DOHH2 (cell line): ENCODE measurements around the gene RNF148.

Experiments
- H3F3A ChIP-seq: fragments of 200-600 bp; sonication (generic), shearing (Covaris generic); 2 replicates; pipeline ENCODE4 v1.6.0; 2016; ENCODE audit warnings: antibody characterized with exemption, mild to moderate bottlenecking; ENCODE audit not compliant: control insufficient read depth, insufficient read depth
- H3K27ac ChIP-seq: fragments of 200-600 bp; sonication (generic); 2 replicates; pipeline ENCODE4 v1.5.1; 2014; ENCODE audit warnings: low read depth, mild to moderate bottlenecking, low read length, moderate library complexity
- H3K27me3 ChIP-seq: fragments of 200-600 bp; sonication (generic); 2 replicates; pipeline ENCODE4 v1.6.1; 2014; ENCODE audit warnings: mild to moderate bottlenecking, low read length, mixed read lengths; ENCODE audit not compliant: control insufficient read depth
- H3K36me3 ChIP-seq: fragments of 200-600 bp; sonication (generic); 2 replicates; pipeline ENCODE4 v1.6.1; 2014; ENCODE audit warnings: mild to moderate bottlenecking, low read length, moderate library complexity, mixed read lengths; ENCODE audit not compliant: control insufficient read depth
- H3K4me1 ChIP-seq: fragments of 200-600 bp; sonication (generic); 2 replicates; pipeline ENCODE4 v1.6.1; 2014; ENCODE audit warnings: mild to moderate bottlenecking, low read length, mixed read lengths; ENCODE audit not compliant: control insufficient read depth
- H3K4me2 ChIP-seq: fragments of 200-600 bp; sonication (generic); 2 replicates; pipeline ENCODE4 v1.6.0; 2014; ENCODE audit warnings: mild to moderate bottlenecking, low read length, moderate library complexity
- H3K4me3 ChIP-seq: fragments of 200-600 bp; sonication (generic); 2 replicates; pipeline ENCODE4 v1.5.1; 2014; ENCODE audit warnings: mild to moderate bottlenecking, low read length, mixed read lengths
- H3K79me2 ChIP-seq: fragments of 200-600 bp; sonication (generic); 2 replicates; pipeline ENCODE4 v1.6.1; 2014; ENCODE audit warnings: mild to moderate bottlenecking, low read length, mixed read lengths; ENCODE audit not compliant: control insufficient read depth
- H3K9me2 ChIP-seq: fragments of 200-600 bp; sonication (generic); replicated peaks from 2 replicates; pipeline ENCODE4 v1.6.1; 2014; ENCODE audit warnings: mild to moderate bottlenecking, low read length, mixed read lengths; ENCODE audit not compliant: control insufficient read depth
- H3K9me3 ChIP-seq: fragments of 200-600 bp; sonication (generic); 2 replicates; pipeline ENCODE4 v1.6.1; 2014; ENCODE audit warnings: antibody characterized with exemption, low read length, mixed read lengths; ENCODE audit not compliant: control insufficient read depth, insufficient read depth
- H4K20me1 ChIP-seq: fragments of 200-600 bp; sonication (generic); 2 replicates; pipeline ENCODE4 v1.6.0; 2014; ENCODE audit warnings: low read depth, mild to moderate bottlenecking, antibody characterized with exemption, low read length, moderate library complexity; ENCODE audit not compliant: control insufficient read depth, insufficient read depth
- CTCF ChIP-seq: fragments of 200-600 bp; sonication (generic); IDR thresholded peaks from one replicate; pipeline ENCODE4 v1.5.1; 2014; ENCODE audit warnings: antibody characterized with exemption, mild to moderate bottlenecking, low read depth, low read length; ENCODE audit not compliant: poor library complexity, severe bottlenecking
- EZH2phosphoT487 ChIP-seq: fragments of 200-600 bp; sonication (generic); IDR thresholded peaks from 2 replicates; pipeline ENCODE4 v1.6.1; 2017; ENCODE audit warnings: borderline replicate concordance, mild to moderate bottlenecking, antibody characterized with exemption, low read length, moderate library complexity, mixed read lengths

RNF148 gene

GRCh38 chr7:122746948-122747347 lies 44.2 kb upstream of the RNF148 start:
- no peak overlapping the region for H3K27ac ChIP-seq
- H3K9me3 ChIP-seq: no peaks in the 10 kb centered on the region
- TF ChIP-seq EZH2phosphoT487 (no peak), CTCF (no peak)
- H3K9me2 ChIP-seq: no peaks in the 10 kb centered on the region
- H3K4me3 ChIP-seq: no peak overlapping the region
- H4K20me1 ChIP-seq: no peaks in the 10 kb centered on the region
- no peaks in the 10 kb centered on the region for H3F3A ChIP-seq
- no peak overlapping the region for H3K4me2 ChIP-seq
- no peaks in the 10 kb centered on the region for H3K4me1 ChIP-seq
- no peaks in the 10 kb centered on the region for H3K36me3 ChIP-seq
- no peaks in the 10 kb centered on the region for H3K79me2 ChIP-seq
- H3K27me3 ChIP-seq: no peaks in the 10 kb centered on the region

GRCh38 chr7:122743211-122743610 lies 40.5 kb upstream of the RNF148 start:
- Histone ChIP-seq H3K4me2 (no peak overlapping the region), H3K27ac (no peak overlapping the region), H3K9me2 (no peaks in the 10 kb centered on the region), H3K4me1 (no peaks in the 10 kb centered on the region), H3F3A (no peaks in the 10 kb centered on the region), H3K27me3 (no peaks in the 10 kb centered on the region), H3K36me3 (no peaks in the 10 kb centered on the region), H3K9me3 (no peaks in the 10 kb centered on the region), H3K4me3 (no peak overlapping the region), H3K79me2 (no peaks in the 10 kb centered on the region), H4K20me1 (no peaks in the 10 kb centered on the region)
- TF ChIP-seq CTCF: no peak
- TF ChIP-seq EZH2phosphoT487: no peak

GRCh38 chr7:122738947-122739346 lies 36.2 kb upstream of the RNF148 start:
- no peaks in the 10 kb centered on the region for H3K9me3 ChIP-seq
- H3K4me1 ChIP-seq: no peaks in the 10 kb centered on the region
- H4K20me1 ChIP-seq: no peaks in the 10 kb centered on the region
- no peaks in the 10 kb centered on the region for H3K9me2 ChIP-seq
- H3K27ac ChIP-seq: no peak overlapping the region
- no peaks in the 10 kb centered on the region for H3F3A ChIP-seq
- H3K4me2 ChIP-seq: no peak overlapping the region
- TF ChIP-seq CTCF: no peak
- no peak for TF ChIP-seq EZH2phosphoT487
- no peaks in the 10 kb centered on the region for H3K79me2 ChIP-seq
- no peaks in the 10 kb centered on the region for H3K36me3 ChIP-seq
- no peak overlapping the region for H3K4me3 ChIP-seq
- no peaks in the 10 kb centered on the region for H3K27me3 ChIP-seq

- Histone ChIP-seq H3K9me3 (peaks cover 4% of the 10 kb centered on the region; the same call in 1 of the 2 replicates), H3K4me2 (no peak overlapping the region), H3K4me3 (no peak overlapping the region), H4K20me1 (no peaks in the 10 kb centered on the region), H3K9me2 (no peaks in the 10 kb centered on the region), H3F3A (no peaks in the 10 kb centered on the region), H3K27ac (no peak overlapping the region), H3K4me1 (no peaks in the 10 kb centered on the region), H3K27me3 (no peaks in the 10 kb centered on the region), H3K79me2 (no peaks in the 10 kb centered on the region), H3K36me3 (no peaks in the 10 kb centered on the region)
- TF ChIP-seq EZH2phosphoT487: no peak
- TF ChIP-seq CTCF: no peak
Observed at GRCh38 chr7:122736183-122736582, 33.5 kb upstream of the RNF148 start.
